ENCODE results near the gene EPHB2.

EPHB2 gene

DNA sequence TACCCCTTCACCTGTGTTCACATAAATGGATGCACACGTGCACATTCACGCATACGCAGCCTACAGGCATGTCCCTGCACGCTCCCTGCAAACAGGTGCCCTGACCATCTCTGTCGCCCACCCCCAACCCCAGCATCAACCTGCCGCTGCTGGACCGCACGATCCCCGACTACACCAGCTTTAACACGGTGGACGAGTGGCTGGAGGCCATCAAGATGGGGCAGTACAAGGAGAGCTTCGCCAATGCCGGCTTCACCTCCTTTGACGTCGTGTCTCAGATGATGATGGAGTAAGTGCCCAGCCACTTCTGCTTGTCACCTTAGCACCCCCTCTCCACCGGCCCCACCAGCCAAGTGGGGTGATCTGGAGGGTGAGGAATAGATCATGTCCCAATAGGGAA is 201.7 kb downstream of the EPHB2 start:
- TF ChIP-seq, protein P1, sequence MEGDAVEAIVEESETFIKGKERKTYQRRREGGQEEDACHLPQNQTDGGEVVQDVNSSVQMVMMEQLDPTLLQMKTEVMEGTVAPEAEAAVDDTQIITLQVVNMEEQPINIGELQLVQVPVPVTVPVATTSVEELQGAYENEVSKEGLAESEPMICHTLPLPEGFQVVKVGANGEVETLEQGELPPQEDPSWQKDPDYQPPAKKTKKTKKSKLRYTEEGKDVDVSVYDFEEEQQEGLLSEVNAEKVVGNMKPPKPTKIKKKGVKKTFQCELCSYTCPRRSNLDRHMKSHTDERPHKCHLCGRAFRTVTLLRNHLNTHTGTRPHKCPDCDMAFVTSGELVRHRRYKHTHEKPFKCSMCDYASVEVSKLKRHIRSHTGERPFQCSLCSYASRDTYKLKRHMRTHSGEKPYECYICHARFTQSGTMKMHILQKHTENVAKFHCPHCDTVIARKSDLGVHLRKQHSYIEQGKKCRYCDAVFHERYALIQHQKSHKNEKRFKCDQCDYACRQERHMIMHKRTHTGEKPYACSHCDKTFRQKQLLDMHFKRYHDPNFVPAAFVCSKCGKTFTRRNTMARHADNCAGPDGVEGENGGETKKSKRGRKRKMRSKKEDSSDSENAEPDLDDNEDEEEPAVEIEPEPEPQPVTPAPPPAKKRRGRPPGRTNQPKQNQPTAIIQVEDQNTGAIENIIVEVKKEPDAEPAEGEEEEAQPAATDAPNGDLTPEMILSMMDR (IDR thresholded peaks at IDR 0.05; ENCODE audit: low read length, missing control alignments), result no peak
- DNase-seq (ENCODE audit: low read depth), result no peak
- no peak overlapping the region for H3K4me3 ChIP-seq (replicated peaks; ENCODE audit: low read depth, low read length)

DNA sequence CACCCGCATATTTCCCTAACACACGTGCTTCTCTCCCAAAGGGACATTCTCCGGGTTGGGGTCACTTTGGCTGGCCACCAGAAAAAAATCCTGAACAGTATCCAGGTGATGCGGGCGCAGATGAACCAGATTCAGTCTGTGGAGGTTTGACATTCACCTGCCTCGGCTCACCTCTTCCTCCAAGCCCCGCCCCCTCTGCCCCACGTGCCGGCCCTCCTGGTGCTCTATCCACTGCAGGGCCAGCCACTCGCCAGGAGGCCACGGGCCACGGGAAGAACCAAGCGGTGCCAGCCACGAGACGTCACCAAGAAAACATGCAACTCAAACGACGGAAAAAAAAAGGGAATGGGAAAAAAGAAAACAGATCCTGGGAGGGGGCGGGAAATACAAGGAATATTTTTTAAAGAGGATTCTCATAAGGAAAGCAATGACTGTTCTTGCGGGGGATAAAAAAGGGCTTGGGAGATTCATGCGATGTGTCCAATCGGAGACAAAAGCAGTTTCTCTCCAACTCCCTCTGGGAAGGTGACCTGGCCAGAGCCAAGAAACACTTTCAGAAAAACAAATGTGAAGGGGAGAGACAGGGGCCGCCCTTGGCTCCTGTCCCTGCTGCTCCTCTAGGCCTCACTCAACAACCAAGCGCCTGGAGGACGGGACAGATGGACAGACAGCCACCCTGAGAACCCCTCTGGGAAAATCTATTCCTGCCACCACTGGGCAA is 202.9 kb downstream of the EPHB2 start:
- H3K4me3 ChIP-seq (replicated peaks; ENCODE audit: low read depth, low read length), result no peak overlapping the region
- TF ChIP-seq, protein P1 (IDR thresholded peaks at IDR 0.05; ENCODE audit: low read length, missing control alignments), result no peak
- DNase-seq (ENCODE audit: low read depth), result no peak

DNA sequence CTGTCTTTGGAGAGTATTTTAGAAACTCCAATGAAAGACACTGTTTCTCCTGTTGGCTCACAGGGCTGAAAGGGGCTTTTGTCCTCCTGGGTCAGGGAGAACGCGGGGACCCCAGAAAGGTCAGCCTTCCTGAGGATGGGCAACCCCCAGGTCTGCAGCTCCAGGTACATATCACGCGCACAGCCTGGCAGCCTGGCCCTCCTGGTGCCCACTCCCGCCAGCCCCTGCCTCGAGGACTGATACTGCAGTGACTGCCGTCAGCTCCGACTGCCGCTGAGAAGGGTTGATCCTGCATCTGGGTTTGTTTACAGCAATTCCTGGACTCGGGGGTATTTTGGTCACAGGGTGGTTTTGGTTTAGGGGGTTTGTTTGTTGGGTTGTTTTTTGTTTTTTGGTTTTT is 203.5 kb downstream of the EPHB2 start:
- TF ChIP-seq, protein P1 (IDR thresholded peaks at IDR 0.05; ENCODE audit: low read length, missing control alignments), result no peak

DNA sequence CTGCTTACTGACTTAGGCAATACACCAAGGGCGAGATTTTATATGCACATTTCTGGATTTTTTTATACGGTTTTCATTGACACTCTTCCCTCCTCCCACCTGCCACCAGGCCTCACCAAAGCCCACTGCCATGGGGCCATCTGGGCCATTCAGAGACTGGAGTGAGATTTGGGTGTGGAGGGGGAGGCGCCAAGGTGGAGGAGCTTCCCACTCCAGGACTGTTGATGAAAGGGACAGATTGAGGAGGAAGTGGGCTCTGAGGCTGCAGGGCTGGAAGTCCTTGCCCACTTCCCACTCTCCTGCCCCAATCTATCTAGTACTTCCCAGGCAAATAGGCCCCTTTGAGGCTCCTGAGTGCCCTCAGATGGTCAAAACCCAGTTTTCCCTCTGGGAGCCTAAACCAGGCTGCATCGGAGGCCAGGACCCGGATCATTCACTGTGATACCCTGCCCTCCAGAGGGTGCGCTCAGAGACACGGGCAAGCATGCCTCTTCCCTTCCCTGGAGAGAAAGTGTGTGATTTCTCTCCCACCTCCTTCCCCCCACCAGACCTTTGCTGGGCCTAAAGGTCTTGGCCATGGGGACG is 204.1 kb downstream of the EPHB2 start:
- no peak for DNase-seq (ENCODE audit: low read depth)
- TF ChIP-seq, protein P1 (IDR thresholded peaks at IDR 0.05; ENCODE audit: low read length, missing control alignments), result no peak
- H3K4me3 ChIP-seq (replicated peaks; ENCODE audit: low read depth, low read length), result no peak overlapping the region

More for the DNA sequence above, 203.5 kb downstream of the EPHB2 start:
- no peak for DNase-seq (ENCODE audit: low read depth)
- no peak overlapping the region for H3K4me3 ChIP-seq (replicated peaks; ENCODE audit: low read depth, low read length)

DNA sequence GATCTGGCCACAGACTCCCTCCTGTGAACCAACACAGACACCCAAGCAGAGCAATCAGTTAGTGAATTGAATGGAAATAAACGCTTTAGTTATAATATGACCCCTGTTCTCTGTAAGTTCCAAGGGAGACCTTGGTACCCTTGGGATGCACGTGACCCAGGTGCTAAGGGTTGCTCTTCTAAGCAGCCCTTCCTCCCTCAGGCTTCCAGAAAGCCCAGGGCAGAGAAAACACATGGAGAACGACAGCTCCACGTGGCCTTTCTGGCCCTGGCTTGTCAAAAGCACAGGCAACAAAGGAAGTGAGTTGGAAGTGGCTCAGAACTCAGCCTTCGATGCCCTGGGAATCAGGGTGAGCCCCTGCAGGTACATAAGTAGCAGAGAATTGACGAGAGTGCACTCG is 204.6 kb downstream of the EPHB2 start:
- TF ChIP-seq, protein P1 (IDR thresholded peaks at IDR 0.05; ENCODE audit: low read length, missing control alignments), result no peak

DNA sequence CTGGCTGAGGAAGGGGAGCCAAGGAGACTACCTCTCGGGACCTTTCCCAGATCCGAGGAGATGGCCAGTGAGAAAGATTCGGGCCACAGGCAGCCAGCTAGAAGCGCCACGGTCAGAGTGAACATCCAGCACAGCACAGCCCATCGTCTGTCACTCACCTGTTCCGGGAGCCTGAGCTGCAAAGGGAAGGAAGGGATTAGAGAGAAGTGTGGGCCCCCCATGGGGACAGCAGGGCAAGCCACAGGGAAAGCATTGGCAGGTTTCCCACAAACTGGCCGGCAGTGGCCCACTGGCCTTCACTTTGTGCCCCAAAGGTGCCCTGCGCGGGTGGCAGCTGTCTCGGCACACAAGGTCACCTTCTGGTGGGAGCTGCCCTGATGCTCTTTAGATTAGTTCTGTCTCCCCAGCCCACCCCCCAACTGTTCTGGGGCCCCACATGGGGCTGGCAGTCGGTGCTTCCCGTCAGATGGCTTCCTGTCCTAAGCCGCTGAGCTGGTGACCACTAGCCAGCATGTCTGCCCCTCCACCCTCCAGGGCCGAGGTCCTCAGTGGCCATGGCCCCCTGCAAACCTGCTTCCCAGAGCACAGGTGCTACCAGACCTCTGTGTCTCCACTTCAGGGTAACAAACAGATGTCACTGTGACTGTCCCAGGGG is 205.3 kb downstream of the EPHB2 start:
- TF ChIP-seq, protein P1 (IDR thresholded peaks at IDR 0.05; ENCODE audit: low read length, missing control alignments), result no peak
- no peak overlapping the region for H3K4me3 ChIP-seq (replicated peaks; ENCODE audit: low read depth, low read length)
- DNase-seq (ENCODE audit: low read depth), result no peak

More for the DNA sequence above, 204.6 kb downstream of the EPHB2 start:
- DNase-seq (ENCODE audit: low read depth), result no peak
- H3K4me3 ChIP-seq (replicated peaks; ENCODE audit: low read depth, low read length), result no peak overlapping the region

Data from fibroblast of pulmonary artery (primary cell).